HepG2 (cell line): ENCODE results near the gene GALNTL6. TPM values are rescaled to one million over a fixed set of nuclear protein-coding genes. Genes with fewer than 3 reads are reported as not detected.

Experiments used
- ATAC-seq: fragments of 200-7000 bp; cut with Tn5 transposase; 3 replicates; pipeline ENCODE4 v1.9.1; 2020; ENCODE audit warnings: mild to moderate bottlenecking, moderate library complexity
- BruUV-seq: library from RNA; stranded (reverse); fragments of 400-500 nt; replicated peaks from 2 replicates; lab custom pipeline; 2021; lab: Mats Ljungman, UMichigan
- CTCF ChIA-PET: fragments of 300-600 bp; formaldehyde crosslinking; extraction: SDS; loops from one replicate; lab custom pipeline; 2021; ENCODE audit warnings: low total read pairs, inconsistent platforms, low intra/inter-chr PET ratio; lab: Yijun Ruan, JAX
- POLR2A ChIA-PET: fragments of 350-600 bp; sonication (Branson Sonifier 250); formaldehyde crosslinking; loops from one replicate; lab custom pipeline; 2020; ENCODE audit warnings: antibody characterized with exemption, inconsistent platforms; lab: Yijun Ruan, JAX
- DNase-seq: peaks from one replicate; pipeline ENCODE4 v3.0.0-alpha.2; 2015; ENCODE audit warnings: low spot score
- FAIRE-seq: peaks from 3 replicates; lab custom pipeline; 2011; peaks lifted over from hg19 to GRCh38; lab: Jason Lieb, UNC
- H2AFZ ChIP-seq: one replicate; pipeline ENCODE4 v1.6.1; 2011; ENCODE audit warnings: low read length, inconsistent platforms
- H3K27ac ChIP-seq: fragments of 300-600 bp; 3 replicates; pipeline ENCODE4 v1.8.0; 2011; ENCODE audit warnings: mixed run types, mild to moderate bottlenecking, mixed read lengths, low read length, inconsistent platforms; ENCODE audit not compliant: insufficient read depth; ENCODE audit errors: extremely low read length
- H3K27me3 ChIP-seq, 2 experiments: fragments of 200-600 bp in 1 of 2; 2 replicates in 1 of 2; 3 replicates in 1 of 2; pipeline versions ENCODE4 v1.6.0 to v1.8.0; 2011; ENCODE audit warnings: low read length in 2 of 2, mild to moderate bottlenecking in 2 of 2, moderate library complexity in 2 of 2, inconsistent platforms in 1 of 2; ENCODE audit not compliant: insufficient read depth in 2 of 2, control insufficient read depth in 1 of 2
- H3K36me3 ChIP-seq, 2 experiments: fragments of 200-600 bp in 1 of 2; replicated peaks in 1 of 2; 2 replicates in 1 of 2; 3 replicates in 1 of 2; pipeline versions ENCODE4 v1.5.1 to v1.8.0; 2011; ENCODE audit warnings: low read length in 2 of 2, inconsistent platforms in 1 of 2; ENCODE audit not compliant: insufficient read depth in 2 of 2, control insufficient read depth in 1 of 2
- H3K4me1 ChIP-seq: 2 replicates; pipeline ENCODE4 v1.5.1; 2012; ENCODE audit warnings: low read length, inconsistent platforms; ENCODE audit not compliant: insufficient read depth
- H3K4me2 ChIP-seq: 2 replicates; pipeline ENCODE4 v1.6.0; 2011; ENCODE audit warnings: low read depth, low read length, inconsistent platforms
- H3K4me3 ChIP-seq, 3 experiments: fragments of 200-600 bp in 1 of 3; sonication (generic), shearing (Covaris generic) in 1 of 3; replicated peaks in 1 of 3; 2 replicates each; pipeline ENCODE4 v1.5.1; 2011 to 2016; ENCODE audit warnings: low read length in 3 of 3, inconsistent platforms in 2 of 3, low read depth in 2 of 3, mild to moderate bottlenecking in 2 of 3, control low read depth in 1 of 3, mixed read lengths in 1 of 3; ENCODE audit not compliant: insufficient read depth in 1 of 3
- H3K79me2 ChIP-seq: one replicate; pipeline ENCODE4 v1.6.1; 2011; ENCODE audit warnings: low read length, inconsistent platforms; ENCODE audit not compliant: insufficient read depth
- H3K9ac ChIP-seq: 2 replicates; pipeline ENCODE4 v1.6.0; 2011; ENCODE audit warnings: mild to moderate bottlenecking, low read depth, low read length, inconsistent platforms; ENCODE audit not compliant: insufficient read depth
- H3K9me3 ChIP-seq: 2 replicates; pipeline ENCODE4 v1.5.1; 2012; ENCODE audit warnings: mild to moderate bottlenecking, low read length
- H4K20me1 ChIP-seq: 2 replicates; pipeline ENCODE4 v1.6.0; 2011; ENCODE audit warnings: inconsistent platforms, mild to moderate bottlenecking, low read length, moderate library complexity; ENCODE audit not compliant: insufficient read depth
- E2F5 ChIP-seq: sonication (generic); formaldehyde crosslinking; conservative IDR thresholded peaks from 2 replicates; pipeline ENCODE4 v1.4.0; 2020; ENCODE audit warnings: missing genetic modification reagents
- HIVEP1 ChIP-seq: sonication (generic); formaldehyde crosslinking; IDR thresholded peaks from 2 replicates; pipeline ENCODE4 v1.4.0; 2020; ENCODE audit warnings: mild to moderate bottlenecking, missing genetic modification reagents
- HMGXB3 ChIP-seq: sonication (generic); formaldehyde crosslinking; IDR thresholded peaks from 2 replicates; pipeline ENCODE4 v1.4.0; 2020; ENCODE audit warnings: missing genetic modification reagents, borderline replicate concordance
- RAD21 ChIP-seq: fragments of 450-650 bp; formaldehyde crosslinking; IDR thresholded peaks from 2 replicates; pipeline ENCODE4 v1.5.0; 2020; ENCODE audit warnings: mild to moderate bottlenecking
- TFDP2 ChIP-seq: sonication (generic); formaldehyde crosslinking; IDR thresholded peaks from 2 replicates; pipeline ENCODE4 v1.4.0; 2020; ENCODE audit warnings: missing genetic modification reagents
- TFE3 ChIP-seq: IDR thresholded peaks from 2 replicates; pipeline ENCODE4 v1.6.1; 2016
- ZNF30 ChIP-seq: sonication (generic); formaldehyde crosslinking; IDR thresholded peaks from 2 replicates; pipeline ENCODE4 v1.5.0; 2020; ENCODE audit warnings: mild to moderate bottlenecking, missing genetic modification reagents
- WGBS: methylation state at CpG from one replicate; pipeline ENCODE4 v1.1.6; 2017; ENCODE audit warnings: low lambda C conversion rate; 5-methylcytosine and 5-hydroxymethylcytosine counted together
- in situ Hi-C: cut with HindIII; loops from 2 replicates; pipeline ENCODE4 v1.10.0; 2017; ENCODE audit warnings: low pct_unique_long_range_greater_than_20kb; ENCODE audit not compliant: extremely low pct_ligation_motif_present
- intact Hi-C: fragments of 100-400 bp; cut with micrococcal nuclease; formaldehyde crosslinking; loops from one replicate; pipeline ENCODE4 v1.10.0; 2022; ENCODE audit not compliant: unreplicated experiment
- polyA plus RNA-seq, 8 experiments: library from polyadenylated mRNA; depleted of rRNA in 3 of 8; stranded (reverse) in 7 of 8; unstranded in 1 of 8; fragments of >200 nt; fragmentation: Illumina TruSeq in 4 of 8; extraction: Trizol in 4 of 8; gene quantifications; 2 replicates each; pipeline versions ENCODE4 v1.2.1 to v1.2.3, GENCODE V29; 2011 to 2016; ENCODE audit warnings: low read depth in 4 of 8, missing spikeins in 1 of 8, mixed read lengths in 1 of 8; ENCODE audit not compliant: insufficient read depth in 1 of 8
- total RNA-seq, 5 experiments: library from RNA; depleted of rRNA; stranded (reverse); fragments of >200 nt; fragmentation: Illumina TruSeq; extraction: Trizol; gene quantifications; 2 replicates each; pipeline ENCODE4 v1.2.3, GENCODE V29; 2016; ENCODE audit warnings: low read depth in 1 of 5

The GALNTL6 gene
- total and polyA plus RNA-seq, 2 of the 13 experiments (the other 11 are each of a cell fraction or from before 2014, with no cell fraction given) = not detected

- TF ChIP-seq RAD21 (no peak), ZNF30 (CRISPR knock-in tag) (no peak), TFE3 (CRISPR knock-in tag) (no peak), HIVEP1 (no peak), E2F5 (no peak), TFDP2 (no peak), HMGXB3 (CRISPR knock-in tag) (no peak)
- in situ Hi-C loops (no loop called here), intact Hi-C loops (no loop called here)
- no peaks in the 10 kb centered on the region for H3K4me1 ChIP-seq
- CTCF ChIA-PET = no interaction called here
- no peaks in the 10 kb centered on the region for H4K20me1 ChIP-seq
- no peaks in the 10 kb centered on the region for H3K9me3 ChIP-seq
- no peak overlapping the region for H2AFZ ChIP-seq
- no TSS peak for BruUV-seq
- no peak overlapping the region for H3K9ac ChIP-seq
- H3K4me2 ChIP-seq = no peak overlapping the region
- no peak overlapping the region for H3K27ac ChIP-seq
- DNase-seq = no peak
- H3K36me3 ChIP-seq = no peaks in the 10 kb centered on the region
- WGBS = 2% methylated on average over 3 of the region's 3 CpGs
- POLR2A ChIA-PET = no interaction called here
- H3K79me2 ChIP-seq = no peaks in the 10 kb centered on the region
- ATAC-seq = no peak
- H3K27me3 ChIP-seq = no peaks in the 10 kb centered on the region
- H3K4me3 ChIP-seq = no peak overlapping the region
- no peak for FAIRE-seq
These were observed 196.4 kb downstream of the GALNTL6 start for GRCh38 chr4:172009446-172010230.
